GM18498 (cell line): Measurements from ENCODE around the gene ATG9B.

Source experiments
- ATAC-seq: cut with Tn5 transposase; IDR thresholded peaks from one replicate; pipeline ENCODE4 v1.9.1; 2021; ENCODE audit warnings: mild to moderate bottlenecking, moderate library complexity; ENCODE audit not compliant: unreplicated experiment

The ATG9B gene

GRCh38 chr7:150971242-150972022, 52.9 kb downstream of the ATG9B start:
- ATAC-seq: no peak

- no peak for ATAC-seq
Observed at GRCh38 chr7:150970424-150970823, 53.9 kb downstream of the ATG9B start.

DNA sequence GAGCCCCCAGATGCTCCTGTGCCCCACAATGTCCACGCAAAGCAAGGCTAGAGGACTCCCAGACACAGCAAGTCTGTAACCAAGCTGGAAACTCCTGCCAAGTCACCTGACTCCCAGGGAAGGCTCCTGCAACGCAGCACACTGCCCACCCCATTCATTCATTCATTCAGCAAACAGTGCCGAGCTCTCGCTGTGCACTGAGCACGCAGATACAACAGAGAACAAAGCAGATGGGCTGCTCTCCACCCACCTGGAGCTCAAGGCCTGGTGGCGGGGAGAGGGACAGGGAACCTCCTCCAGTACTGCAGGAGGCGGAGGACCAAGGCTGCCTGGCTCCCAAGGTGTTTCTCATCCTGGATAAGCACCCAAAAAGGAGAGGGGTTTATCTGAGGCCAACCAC, 54.8 kb downstream of the ATG9B start:
- no peak for ATAC-seq

DNA sequence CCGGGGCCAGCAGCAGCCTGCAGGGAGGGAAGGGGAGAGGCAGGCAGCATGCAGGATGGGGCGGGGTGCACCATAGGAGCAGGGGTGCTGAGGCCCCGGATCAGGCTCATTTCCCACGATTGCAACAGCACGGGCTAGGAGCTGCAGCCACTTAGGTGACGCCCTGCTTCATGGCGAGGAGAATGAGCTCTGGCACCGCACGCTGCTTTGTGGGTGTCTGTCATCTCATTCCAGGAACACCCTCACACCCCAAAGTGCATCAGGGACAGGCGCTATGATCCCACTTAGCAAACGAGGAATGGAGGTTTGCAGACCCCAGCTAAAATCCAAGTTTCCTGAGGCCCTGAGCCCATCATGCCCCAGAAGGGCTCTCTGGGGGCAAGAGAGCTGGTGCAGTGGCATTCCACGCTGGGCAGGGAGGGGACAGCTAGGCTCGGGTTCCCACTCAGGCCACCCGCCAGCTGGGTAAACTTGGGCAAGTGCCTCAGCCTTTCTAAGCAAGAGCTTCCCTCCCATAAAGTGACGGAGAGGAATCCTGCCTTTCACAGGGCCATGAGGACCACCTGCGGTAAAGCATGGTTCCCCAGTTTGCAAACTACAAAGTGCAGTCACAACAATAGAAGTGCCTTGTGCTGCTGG, 55.4 kb downstream of the ATG9B start:
- ATAC-seq: no peak

GRCh38 chr7:150968056-150968733, 56.1 kb downstream of the ATG9B start:
- no peak for ATAC-seq

DNA sequence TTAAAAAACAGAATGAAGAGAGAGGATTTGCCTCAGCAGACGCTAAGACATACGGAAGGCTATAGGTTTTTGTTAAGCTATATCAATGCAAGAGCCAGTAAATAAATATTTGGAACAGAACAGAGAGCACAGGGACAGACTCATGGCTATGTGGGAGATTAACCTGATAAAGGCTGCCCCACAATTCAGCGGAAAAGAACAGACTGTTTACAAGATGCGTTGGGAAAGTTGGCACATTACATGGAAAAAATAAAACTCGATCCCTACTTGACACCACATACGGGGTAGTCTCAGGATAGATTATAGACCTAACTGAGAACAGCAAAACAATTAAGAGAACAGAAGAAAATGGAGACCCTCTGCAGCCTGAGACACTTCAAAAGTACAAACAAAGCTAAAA, 56.9 kb downstream of the ATG9B start:
- no peak for ATAC-seq

DNA sequence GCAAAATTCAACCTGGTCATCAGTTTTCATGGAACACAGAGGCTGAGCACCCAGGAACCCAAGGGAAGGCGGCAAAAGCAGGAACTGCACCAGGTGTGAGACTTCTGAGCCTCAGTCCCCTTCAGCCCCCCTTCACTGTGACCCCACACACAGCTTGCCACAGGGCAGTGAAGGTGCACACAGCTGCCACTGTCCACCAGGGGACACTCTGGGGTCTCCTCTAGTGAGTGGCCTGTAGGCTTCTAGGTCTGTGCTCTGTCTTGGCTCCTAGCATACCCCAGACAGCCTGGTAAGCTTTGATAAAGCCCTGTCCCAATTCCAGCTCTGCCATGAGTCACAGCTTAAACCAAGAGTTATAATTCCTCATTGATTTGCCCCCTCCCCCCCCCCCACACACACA, 58.3 kb downstream of the ATG9B start:
- no peak for ATAC-seq

DNA sequence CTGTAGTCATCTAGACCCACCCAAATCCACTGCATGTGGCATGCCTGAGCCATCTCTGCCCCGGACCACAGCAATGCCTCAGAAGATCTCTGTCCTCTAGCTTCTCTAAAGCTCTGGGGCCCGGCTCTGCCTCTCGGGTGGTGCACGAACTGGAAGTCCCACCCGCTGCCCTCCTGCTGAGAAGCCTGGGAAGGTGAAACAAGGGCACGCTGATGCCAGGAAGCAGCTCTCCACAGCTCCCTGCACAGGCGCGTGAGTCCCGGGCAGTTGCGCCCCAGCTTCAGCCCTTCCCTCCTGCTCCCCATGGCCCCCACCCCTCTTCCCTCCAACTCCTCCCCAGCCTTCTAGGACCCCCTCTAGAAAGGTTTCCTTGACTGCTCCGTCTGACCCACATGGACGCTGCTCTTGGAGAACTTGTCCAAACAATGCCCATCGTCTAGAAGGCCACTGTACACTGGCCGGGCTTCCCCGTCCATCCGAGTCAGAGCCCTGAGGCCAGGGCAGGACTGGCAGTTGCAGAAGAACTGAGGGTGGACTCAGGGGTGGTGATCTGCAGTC, 58.9 kb downstream of the ATG9B start:
- no peak for ATAC-seq
